Pons (tissue), 1 donor: Measurements from ENCODE around the gene LBR.

Source experiments
- DNase-seq: peaks from one replicate; pipeline ENCODE4 v3.0.0-alpha.2; 2016; ENCODE audit warnings: low spot score

LBR gene

DNA sequence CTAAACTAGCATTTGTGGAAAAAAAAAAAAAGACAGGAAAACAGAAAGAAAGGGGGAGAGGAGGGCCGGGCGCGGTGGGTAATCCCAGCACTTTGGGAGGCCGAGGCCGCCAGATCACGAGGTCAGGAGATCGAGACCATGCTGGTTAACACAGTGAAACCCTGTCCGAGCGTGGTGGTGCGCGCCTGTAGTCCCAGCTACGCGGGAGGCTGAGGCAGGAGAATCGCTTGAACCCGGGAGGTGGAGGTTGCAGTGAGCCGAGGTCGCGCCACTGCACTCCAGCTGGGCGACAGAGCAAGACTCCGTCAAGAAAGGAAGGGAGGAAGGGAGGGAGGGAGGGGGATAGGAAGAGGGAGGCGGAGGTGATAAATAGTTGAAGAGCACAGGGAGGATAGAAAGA is 54.7 kb downstream of the LBR start:
- no peak for DNase-seq

- DNase-seq = no peak
Observed at GRCh38 chr1:225371366-225372010, 56.4 kb downstream of the LBR start.

DNA sequence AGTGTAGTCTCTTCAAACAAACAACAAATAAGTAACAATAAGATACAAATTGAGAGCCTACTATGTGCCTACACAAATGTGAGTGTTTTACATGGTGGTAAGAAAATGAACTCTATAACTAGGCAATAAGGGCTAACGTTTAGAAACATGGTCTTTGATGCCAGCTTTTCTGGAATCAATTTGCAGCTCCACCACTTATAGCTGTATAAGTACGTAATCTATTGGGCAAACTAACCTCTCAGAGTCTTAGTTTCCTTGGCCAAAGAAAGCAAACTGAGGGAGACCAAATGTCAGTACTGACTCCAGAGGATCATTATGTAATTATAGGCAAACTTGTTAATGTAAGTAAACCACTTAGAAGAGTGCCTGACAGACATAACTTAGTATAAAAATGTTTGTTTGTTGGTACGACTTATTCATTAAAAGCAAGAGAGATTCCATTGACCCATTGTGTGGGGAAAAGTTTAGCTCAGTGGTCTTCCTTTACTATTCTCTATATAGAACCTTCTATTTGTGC is 59.7 kb downstream of the LBR start:
- DNase-seq = no peak

GRCh38 chr1:225366552-225366951 is 61.3 kb downstream of the LBR start:
- DNase-seq = no peak

DNA sequence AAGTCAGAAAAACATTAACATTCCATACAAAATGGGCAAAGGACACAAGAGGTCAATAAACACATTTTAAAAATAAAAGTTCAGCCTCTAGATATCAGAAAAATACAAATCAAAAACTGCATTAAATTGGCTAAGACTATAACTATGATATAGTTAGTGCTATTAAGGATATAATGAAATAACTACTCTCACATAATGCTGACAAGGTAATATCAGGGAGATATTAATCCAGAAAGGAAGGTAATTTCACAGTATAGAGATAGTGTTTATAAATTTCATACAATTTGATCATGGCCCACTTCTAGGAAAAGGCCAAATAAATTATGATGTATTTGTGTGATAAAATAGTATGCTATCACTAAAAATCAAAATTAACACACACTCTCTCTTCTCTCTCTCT is 61.8 kb downstream of the LBR start:
- DNase-seq = no peak

DNA sequence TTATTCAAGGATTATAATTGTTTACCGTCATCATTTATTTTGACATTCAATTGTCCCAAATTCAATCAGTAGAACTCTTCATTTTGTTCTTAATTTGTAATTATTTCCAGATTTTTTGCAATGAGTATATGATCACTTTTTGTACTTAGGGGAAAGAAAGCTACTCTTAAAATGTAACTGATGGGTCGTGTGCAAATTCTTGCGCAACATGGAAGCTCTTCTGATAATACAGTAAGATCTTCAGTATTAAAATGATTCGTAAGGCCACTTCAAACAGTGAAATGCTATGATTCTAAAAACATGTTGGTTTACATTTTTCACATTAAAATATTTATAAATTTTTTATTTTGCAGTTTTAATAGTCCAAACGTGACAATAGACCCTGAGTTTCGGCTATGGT is 63.4 kb downstream of the LBR start:
- DNase-seq = no peak

DNA sequence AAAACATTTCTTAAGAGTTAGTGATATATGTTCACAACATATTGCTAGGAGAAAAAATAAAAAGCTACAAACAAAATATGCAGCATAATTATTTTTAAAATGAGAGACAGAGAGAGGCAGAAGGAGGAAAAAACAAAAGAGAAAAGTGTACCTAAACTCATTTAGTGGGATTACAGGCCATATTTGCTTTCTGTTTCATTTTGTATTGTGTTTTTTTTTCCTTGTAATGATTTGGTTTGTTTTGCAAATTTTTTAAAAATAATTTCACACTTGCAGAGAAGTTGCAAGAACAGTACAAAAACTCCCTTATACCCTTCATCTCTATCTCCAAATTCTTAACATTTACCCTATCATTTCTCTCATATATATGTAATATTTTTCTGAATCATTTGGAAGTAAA is 65.0 kb downstream of the LBR start:
- DNase-seq = no peak

- no peak for DNase-seq
Observed at GRCh38 chr1:225361176-225361575, 66.7 kb downstream of the LBR start.

DNA sequence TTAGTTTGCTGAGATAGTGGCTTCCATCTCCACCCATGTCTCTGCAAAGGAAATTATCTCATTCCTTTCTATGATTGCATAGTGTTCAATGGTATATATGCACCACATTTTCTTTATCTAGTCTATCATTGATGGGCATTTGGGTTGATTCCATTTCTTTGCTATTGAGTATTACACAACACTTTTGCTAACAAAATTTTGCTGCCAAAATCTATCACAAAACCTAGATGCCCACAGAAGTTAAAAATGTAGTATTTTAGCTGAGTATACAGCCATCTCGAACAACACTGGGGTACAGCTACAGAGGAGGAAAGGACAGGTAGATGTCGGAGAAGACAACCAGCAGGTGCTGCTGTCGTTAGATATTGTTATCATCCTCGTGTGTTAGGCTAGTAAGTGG is 67.7 kb downstream of the LBR start:
- no peak for DNase-seq

GRCh38 chr1:225355863-225356262 is 72.0 kb downstream of the LBR start:
- DNase-seq = no peak

GRCh38 chr1:225354906-225355305 is 72.9 kb downstream of the LBR start:
- no peak for DNase-seq
